Peyer's patch (tissue), 4 donors: ENCODE data around the gene GP1BB.

Experiments used
- POLR2A ChIP-seq, 2 donors: fragments of 450-650 bp; IDR thresholded peaks; one replicate each; pipeline ENCODE4 v1.5.1; 2017; ENCODE audit warnings: antibody characterized with exemption in 2 of 2, mild to moderate bottlenecking in 2 of 2, moderate library complexity in 2 of 2
- TF ChIP-seq, protein P1 (sequence below), 6 experiments: fragments of 450-650 bp in 4 of 6; fragments of 200-600 bp in 2 of 6; sonication (generic) in 1 of 6; IDR thresholded peaks; one replicate each; pipeline ENCODE4 v1.5.1; 2017 to 2019; ENCODE audit warnings: antibody characterized with exemption in 6 of 6, mild to moderate bottlenecking in 3 of 6, moderate library complexity in 1 of 6

DNA sequence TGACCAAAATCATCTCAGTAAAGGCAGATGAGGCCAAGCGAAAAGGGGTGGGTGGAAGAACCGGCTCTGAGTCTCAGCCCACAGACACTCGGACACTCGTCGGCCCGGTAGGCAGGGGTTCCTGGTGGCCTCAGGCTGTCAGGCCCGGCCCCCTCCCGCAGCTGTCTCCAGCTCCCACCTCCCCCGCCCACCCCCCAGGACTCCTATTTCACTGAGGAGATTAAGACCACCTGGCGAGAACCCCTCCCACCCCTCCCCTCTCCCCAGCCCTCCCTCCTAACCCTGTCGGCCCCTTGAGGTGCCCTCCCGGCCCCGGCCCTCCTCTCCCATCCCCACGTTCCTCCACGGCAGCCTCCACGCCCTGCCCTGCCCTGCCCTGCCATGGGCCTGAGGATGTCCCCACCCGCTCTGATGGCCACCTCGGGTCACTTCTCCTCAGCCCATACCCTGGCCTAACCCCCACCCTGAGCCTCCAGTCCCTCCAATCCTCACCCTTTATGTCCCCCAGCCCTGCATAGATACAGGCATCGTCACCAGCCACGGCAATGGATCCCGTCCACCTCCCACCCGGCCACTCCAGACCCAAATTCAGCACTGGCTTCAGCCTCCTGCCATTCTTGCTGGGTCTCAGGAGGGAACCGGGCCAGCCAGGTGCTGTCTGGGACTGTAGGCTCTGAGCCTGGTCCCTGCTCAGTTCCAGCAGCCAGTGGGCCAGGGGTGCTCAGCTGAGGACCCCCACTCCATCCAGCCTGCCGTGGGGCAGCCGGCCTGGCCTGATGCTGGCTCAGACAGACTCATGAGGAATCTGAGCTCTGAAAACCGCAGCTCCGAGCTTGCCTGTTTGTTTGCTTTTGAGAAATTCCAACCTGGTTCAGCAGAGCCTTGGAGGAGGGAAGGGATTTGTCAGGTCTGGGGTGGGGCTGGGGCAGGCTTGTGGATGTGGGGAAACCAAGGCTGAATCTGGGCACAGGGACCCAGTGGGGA lies 27.5 kb downstream of the GP1BB start:
- TF ChIP-seq, protein P1, sequence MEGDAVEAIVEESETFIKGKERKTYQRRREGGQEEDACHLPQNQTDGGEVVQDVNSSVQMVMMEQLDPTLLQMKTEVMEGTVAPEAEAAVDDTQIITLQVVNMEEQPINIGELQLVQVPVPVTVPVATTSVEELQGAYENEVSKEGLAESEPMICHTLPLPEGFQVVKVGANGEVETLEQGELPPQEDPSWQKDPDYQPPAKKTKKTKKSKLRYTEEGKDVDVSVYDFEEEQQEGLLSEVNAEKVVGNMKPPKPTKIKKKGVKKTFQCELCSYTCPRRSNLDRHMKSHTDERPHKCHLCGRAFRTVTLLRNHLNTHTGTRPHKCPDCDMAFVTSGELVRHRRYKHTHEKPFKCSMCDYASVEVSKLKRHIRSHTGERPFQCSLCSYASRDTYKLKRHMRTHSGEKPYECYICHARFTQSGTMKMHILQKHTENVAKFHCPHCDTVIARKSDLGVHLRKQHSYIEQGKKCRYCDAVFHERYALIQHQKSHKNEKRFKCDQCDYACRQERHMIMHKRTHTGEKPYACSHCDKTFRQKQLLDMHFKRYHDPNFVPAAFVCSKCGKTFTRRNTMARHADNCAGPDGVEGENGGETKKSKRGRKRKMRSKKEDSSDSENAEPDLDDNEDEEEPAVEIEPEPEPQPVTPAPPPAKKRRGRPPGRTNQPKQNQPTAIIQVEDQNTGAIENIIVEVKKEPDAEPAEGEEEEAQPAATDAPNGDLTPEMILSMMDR (IDR thresholded peaks at IDR 0.05) = no peak
- TF ChIP-seq POLR2A (IDR thresholded peaks at IDR 0.05) = no peak
